HepG2 (cell line): Measurements from ENCODE around the gene ARHGEF16. TPM values are rescaled to one million over a fixed set of nuclear protein-coding genes. Genes with fewer than 3 reads are reported as not detected.

Experiments
- ARNT ChIP-seq: fragments of 450-650 bp; IDR thresholded peaks from 2 replicates; pipeline ENCODE4 v1.6.1; 2017
- CAMTA2 ChIP-seq: sonication (generic); formaldehyde crosslinking; IDR thresholded peaks from 2 replicates; pipeline ENCODE4 v1.4.0; 2020; ENCODE audit warnings: mild to moderate bottlenecking, missing genetic modification reagents, borderline replicate concordance
- CENPT ChIP-seq: sonication (generic); formaldehyde crosslinking; IDR thresholded peaks from 2 replicates; pipeline ENCODE4 v1.8.0; 2022; ENCODE audit warnings: low read depth, mild to moderate bottlenecking, moderate library complexity, missing genetic modification reagents
- FLYWCH1 ChIP-seq: sonication (generic); formaldehyde crosslinking; IDR thresholded peaks from 2 replicates; pipeline ENCODE4 v1.8.1; 2023; ENCODE audit warnings: mild to moderate bottlenecking, missing genetic modification reagents
- MED8 ChIP-seq: sonication (generic); formaldehyde crosslinking; IDR thresholded peaks from 2 replicates; pipeline ENCODE4 v1.8.1; 2023; ENCODE audit warnings: mild to moderate bottlenecking, missing genetic modification reagents; ENCODE audit not compliant: insufficient replicate concordance
- PAWR ChIP-seq: sonication (generic); formaldehyde crosslinking; IDR thresholded peaks from 2 replicates; pipeline ENCODE4 v1.4.0; 2020; ENCODE audit warnings: missing genetic modification reagents, mild to moderate bottlenecking, borderline replicate concordance
- SRSF4 ChIP-seq: fragments of 200-400 bp; formaldehyde crosslinking; IDR thresholded peaks from one replicate; pipeline ENCODE4 v1.6.1; 2018; ENCODE audit warnings: mild to moderate bottlenecking, low read depth, low read length, moderate library complexity; ENCODE audit not compliant: poor library complexity, severe bottlenecking
- ZNF205 ChIP-seq: IDR thresholded peaks from 2 replicates; pipeline ENCODE4 v1.6.1; 2018; ENCODE audit warnings: missing biosample characterization, missing genetic modification reagents
- ZNF207 ChIP-seq: fragments of 450-650 bp; IDR thresholded peaks from 2 replicates; pipeline ENCODE4 v1.6.1; 2016; ENCODE audit warnings: antibody characterized with exemption, borderline replicate concordance
- ZNF430 ChIP-seq: sonication (generic); formaldehyde crosslinking; IDR thresholded peaks from 2 replicates; pipeline ENCODE4 v1.9.0; 2021; ENCODE audit warnings: mild to moderate bottlenecking, missing genetic modification reagents
- polyA plus RNA-seq, 8 experiments: library from polyadenylated mRNA; depleted of rRNA in 3 of 8; stranded (reverse) in 7 of 8; unstranded in 1 of 8; fragments of >200 nt; fragmentation: Illumina TruSeq in 4 of 8; extraction: Trizol in 4 of 8; gene quantifications; 2 replicates each; pipeline versions ENCODE4 v1.2.1 to v1.2.3, GENCODE V29; 2011 to 2016; ENCODE audit warnings: low read depth in 4 of 8, missing spikeins in 1 of 8, mixed read lengths in 1 of 8; ENCODE audit not compliant: insufficient read depth in 1 of 8
- total RNA-seq, 5 experiments: library from RNA; depleted of rRNA; stranded (reverse); fragments of >200 nt; fragmentation: Illumina TruSeq; extraction: Trizol; gene quantifications; 2 replicates each; pipeline ENCODE4 v1.2.3, GENCODE V29; 2016; ENCODE audit warnings: low read depth in 1 of 5
- TF ChIP-seq, protein P1 (sequence below): sonication (generic); formaldehyde crosslinking; IDR thresholded peaks from 2 replicates; pipeline ENCODE4 v1.8.0; 2022; ENCODE audit warnings: mild to moderate bottlenecking, missing genetic modification reagents; ENCODE audit not compliant: insufficient replicate concordance
- TF ChIP-seq, protein P2 (sequence below): sonication (generic); formaldehyde crosslinking; IDR thresholded peaks from 2 replicates; pipeline ENCODE4 v1.4.0; 2020; ENCODE audit warnings: mild to moderate bottlenecking, missing genetic modification reagents
- TF ChIP-seq, protein P3 (sequence below): sonication (generic); formaldehyde crosslinking; IDR thresholded peaks from 2 replicates; pipeline ENCODE4 v1.4.0; 2020; ENCODE audit warnings: missing genetic modification reagents
- TF ChIP-seq, protein P4 (sequence below): sonication (generic); formaldehyde crosslinking; IDR thresholded peaks from 2 replicates; pipeline ENCODE4 v1.4.0; 2020; ENCODE audit warnings: missing genetic modification reagents

Gene ARHGEF16
- total and polyA plus RNA-seq, 2 of the 13 experiments (the other 11 are each of a cell fraction or from before 2014, with no cell fraction given) = 20.3 to 39.9 TPM

DNA sequence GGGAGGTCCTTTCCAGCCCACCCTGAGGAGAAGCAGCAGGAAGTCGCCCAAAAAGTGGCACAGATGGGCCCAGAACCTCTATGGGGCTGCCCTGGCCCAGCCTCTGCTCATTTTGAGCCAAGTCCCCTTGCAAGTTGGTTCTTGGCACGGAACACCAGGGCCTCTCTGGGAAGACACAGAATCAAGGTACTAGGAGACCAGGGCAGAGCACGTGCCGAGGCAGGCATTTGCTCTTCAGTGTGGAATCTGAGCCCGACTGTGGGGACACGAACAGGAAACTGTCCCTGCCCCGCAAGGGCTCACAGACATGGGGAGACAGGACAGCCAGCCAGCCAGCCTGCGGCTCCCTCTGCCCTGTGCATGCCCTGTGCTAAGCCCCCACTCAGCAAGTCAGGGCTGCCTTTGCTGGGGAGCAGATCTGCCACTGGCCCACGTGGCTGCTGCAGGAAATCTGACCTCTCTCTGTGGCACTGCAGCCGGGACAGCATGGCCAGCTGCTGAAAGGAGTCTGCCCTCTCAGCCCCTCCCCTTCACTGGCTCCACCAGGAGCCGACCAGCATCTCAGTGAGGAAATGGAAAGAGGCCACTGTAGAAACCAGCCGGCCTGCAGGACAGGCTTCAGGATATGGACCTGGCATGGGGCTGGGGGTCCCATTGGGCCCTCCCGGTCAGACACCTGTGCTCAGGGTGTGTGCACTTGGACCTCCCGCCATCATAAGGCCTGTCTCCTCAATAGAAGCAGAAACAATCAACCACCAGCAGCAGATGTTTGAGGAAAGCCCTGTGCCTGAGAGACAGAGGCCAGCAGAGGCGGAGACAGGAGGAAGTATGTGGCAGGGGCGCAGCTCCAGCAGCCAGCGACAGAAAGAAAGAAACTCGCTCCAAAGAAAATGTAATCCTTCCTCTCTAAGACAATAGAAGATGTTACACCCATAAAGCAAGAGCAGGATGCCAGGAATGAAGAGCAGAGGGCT, 3.7 kb downstream of the ARHGEF16 start (continued):
- TF ChIP-seq, protein P1, sequence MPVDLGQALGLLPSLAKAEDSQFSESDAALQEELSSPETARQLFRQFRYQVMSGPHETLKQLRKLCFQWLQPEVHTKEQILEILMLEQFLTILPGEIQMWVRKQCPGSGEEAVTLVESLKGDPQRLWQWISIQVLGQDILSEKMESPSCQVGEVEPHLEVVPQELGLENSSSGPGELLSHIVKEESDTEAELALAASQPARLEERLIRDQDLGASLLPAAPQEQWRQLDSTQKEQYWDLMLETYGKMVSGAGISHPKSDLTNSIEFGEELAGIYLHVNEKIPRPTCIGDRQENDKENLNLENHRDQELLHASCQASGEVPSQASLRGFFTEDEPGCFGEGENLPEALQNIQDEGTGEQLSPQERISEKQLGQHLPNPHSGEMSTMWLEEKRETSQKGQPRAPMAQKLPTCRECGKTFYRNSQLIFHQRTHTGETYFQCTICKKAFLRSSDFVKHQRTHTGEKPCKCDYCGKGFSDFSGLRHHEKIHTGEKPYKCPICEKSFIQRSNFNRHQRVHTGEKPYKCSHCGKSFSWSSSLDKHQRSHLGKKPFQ (CRISPR knock-in tag) = peak; percentile 47
- no peak for TF ChIP-seq PAWR
- no peak for TF ChIP-seq FLYWCH1 (CRISPR knock-in tag)
- TF ChIP-seq ARNT = no peak
- TF ChIP-seq, protein P2, sequence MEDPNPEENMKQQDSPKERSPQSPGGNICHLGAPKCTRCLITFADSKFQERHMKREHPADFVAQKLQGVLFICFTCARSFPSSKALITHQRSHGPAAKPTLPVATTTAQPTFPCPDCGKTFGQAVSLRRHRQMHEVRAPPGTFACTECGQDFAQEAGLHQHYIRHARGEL = no peak
- TF ChIP-seq SRSF4 = no peak
- TF ChIP-seq ZNF430 (CRISPR knock-in tag) = no peak
- no peak for TF ChIP-seq MED8
- no peak for TF ChIP-seq CENPT (CRISPR knock-in tag)
- no peak for TF ChIP-seq ZNF207
- no peak for TF ChIP-seq ZNF205 (CRISPR knock-in tag)
- TF ChIP-seq CAMTA2 (CRISPR knock-in tag) = no peak
- TF ChIP-seq, protein P3, sequence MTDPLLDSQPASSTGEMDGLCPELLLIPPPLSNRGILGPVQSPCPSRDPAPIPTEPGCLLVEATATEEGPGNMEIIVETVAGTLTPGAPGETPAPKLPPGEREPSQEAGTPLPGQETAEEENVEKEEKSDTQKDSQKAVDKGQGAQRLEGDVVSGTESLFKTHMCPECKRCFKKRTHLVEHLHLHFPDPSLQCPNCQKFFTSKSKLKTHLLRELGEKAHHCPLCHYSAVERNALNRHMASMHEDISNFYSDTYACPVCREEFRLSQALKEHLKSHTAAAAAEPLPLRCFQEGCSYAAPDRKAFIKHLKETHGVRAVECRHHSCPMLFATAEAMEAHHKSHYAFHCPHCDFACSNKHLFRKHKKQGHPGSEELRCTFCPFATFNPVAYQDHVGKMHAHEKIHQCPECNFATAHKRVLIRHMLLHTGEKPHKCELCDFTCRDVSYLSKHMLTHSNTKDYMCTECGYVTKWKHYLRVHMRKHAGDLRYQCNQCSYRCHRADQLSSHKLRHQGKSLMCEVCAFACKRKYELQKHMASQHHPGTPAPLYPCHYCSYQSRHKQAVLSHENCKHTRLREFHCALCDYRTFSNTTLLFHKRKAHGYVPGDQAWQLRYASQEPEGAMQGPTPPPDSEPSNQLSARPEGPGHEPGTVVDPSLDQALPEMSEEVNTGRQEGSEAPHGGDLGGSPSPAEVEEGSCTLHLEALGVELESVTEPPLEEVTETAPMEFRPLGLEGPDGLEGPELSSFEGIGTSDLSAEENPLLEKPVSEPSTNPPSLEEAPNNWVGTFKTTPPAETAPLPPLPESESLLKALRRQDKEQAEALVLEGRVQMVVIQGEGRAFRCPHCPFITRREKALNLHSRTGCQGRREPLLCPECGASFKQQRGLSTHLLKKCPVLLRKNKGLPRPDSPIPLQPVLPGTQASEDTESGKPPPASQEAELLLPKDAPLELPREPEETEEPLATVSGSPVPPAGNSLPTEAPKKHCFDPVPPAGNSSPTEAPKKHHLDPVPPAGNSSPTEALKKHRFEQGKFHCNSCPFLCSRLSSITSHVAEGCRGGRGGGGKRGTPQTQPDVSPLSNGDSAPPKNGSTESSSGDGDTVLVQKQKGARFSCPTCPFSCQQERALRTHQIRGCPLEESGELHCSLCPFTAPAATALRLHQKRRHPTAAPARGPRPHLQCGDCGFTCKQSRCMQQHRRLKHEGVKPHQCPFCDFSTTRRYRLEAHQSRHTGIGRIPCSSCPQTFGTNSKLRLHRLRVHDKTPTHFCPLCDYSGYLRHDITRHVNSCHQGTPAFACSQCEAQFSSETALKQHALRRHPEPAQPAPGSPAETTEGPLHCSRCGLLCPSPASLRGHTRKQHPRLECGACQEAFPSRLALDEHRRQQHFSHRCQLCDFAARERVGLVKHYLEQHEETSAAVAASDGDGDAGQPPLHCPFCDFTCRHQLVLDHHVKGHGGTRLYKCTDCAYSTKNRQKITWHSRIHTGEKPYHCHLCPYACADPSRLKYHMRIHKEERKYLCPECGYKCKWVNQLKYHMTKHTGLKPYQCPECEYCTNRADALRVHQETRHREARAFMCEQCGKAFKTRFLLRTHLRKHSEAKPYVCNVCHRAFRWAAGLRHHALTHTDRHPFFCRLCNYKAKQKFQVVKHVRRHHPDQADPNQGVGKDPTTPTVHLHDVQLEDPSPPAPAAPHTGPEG = no peak
- TF ChIP-seq, protein P4, sequence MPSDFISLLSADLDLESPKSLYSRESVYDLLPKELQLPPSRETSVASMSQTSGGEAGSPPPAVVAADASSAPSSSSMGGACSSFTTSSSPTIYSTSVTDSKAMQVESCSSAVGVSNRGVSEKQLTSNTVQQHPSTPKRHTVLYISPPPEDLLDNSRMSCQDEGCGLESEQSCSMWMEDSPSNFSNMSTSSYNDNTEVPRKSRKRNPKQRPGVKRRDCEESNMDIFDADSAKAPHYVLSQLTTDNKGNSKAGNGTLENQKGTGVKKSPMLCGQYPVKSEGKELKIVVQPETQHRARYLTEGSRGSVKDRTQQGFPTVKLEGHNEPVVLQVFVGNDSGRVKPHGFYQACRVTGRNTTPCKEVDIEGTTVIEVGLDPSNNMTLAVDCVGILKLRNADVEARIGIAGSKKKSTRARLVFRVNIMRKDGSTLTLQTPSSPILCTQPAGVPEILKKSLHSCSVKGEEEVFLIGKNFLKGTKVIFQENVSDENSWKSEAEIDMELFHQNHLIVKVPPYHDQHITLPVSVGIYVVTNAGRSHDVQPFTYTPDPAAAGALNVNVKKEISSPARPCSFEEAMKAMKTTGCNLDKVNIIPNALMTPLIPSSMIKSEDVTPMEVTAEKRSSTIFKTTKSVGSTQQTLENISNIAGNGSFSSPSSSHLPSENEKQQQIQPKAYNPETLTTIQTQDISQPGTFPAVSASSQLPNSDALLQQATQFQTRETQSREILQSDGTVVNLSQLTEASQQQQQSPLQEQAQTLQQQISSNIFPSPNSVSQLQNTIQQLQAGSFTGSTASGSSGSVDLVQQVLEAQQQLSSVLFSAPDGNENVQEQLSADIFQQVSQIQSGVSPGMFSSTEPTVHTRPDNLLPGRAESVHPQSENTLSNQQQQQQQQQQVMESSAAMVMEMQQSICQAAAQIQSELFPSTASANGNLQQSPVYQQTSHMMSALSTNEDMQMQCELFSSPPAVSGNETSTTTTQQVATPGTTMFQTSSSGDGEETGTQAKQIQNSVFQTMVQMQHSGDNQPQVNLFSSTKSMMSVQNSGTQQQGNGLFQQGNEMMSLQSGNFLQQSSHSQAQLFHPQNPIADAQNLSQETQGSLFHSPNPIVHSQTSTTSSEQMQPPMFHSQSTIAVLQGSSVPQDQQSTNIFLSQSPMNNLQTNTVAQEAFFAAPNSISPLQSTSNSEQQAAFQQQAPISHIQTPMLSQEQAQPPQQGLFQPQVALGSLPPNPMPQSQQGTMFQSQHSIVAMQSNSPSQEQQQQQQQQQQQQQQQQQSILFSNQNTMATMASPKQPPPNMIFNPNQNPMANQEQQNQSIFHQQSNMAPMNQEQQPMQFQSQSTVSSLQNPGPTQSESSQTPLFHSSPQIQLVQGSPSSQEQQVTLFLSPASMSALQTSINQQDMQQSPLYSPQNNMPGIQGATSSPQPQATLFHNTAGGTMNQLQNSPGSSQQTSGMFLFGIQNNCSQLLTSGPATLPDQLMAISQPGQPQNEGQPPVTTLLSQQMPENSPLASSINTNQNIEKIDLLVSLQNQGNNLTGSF (CRISPR knock-in tag) = no peak
